NCI-H1436 (cell line): ENCODE measurements around the gene POLA1.

ENCODE experiments used
- DNase-seq: peaks from one replicate; lab custom pipeline; 2025; lab: John Stamatoyannopoulos, UW

POLA1 gene

DNA sequence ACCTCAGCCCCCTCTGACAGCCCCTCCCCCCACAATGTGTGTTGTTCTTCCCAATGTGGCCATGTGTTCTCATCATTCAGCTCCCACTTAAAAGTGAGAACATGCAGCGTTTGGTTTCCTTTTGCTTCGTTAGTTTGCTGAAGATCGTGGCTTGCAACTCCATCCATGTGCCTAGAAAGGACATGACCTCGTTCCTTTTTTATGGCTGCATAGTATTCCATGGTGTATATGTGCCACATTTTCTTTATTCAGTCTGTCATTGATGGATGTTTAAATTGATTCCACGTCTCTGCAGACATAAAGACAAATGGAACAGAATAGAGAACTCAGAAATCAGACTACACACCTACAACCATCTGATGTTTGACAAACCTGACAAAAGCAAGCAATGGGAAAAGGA, 276.1 kb downstream of the POLA1 start:
- no peak for DNase-seq

- no peak for DNase-seq
These were observed 285.4 kb downstream of the POLA1 start for GRCh38 chrX:24979081-24979480.

DNA sequence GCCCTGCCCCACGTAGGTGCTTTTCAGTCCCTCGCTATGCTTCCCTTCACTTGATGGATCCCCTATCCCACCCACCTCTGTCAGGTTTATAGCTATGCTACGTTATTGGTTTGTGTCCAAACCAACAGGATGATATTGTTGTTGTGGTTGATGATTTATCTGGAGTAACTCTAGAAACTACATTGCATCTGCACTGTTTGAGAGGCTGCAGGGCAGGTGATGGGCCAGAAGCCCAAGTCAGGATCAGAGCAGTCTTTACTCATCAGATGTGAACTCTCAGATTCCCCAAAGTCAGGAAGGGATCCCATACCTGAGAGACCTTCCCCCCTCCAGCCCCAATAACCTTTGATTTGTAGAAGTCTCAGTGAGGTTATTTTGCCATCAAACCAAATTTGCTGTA, 287.3 kb downstream of the POLA1 start:
- DNase-seq, result no peak

- no peak for DNase-seq
These were observed 288.7 kb downstream of the POLA1 start for GRCh38 chrX:24982306-24982965.

DNA sequence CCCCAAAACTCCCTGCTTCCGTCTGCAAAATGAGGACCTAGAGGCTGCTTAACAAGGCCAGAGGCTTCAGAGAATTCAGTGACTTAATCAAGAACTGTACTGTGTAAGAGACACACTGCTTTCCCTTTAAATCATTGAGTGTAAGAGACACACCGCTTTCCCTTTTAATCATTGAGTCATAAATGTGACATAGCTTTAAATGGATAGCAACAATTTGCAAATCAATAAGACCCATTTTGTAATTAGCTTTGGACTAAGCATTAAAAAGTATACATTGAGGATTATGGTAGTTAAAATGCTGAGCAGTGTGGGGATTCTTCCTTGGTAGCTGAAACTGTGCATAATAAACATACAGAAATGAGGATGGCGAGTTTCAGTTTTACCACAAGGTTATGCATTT, 290.2 kb downstream of the POLA1 start:
- no peak for DNase-seq

DNA sequence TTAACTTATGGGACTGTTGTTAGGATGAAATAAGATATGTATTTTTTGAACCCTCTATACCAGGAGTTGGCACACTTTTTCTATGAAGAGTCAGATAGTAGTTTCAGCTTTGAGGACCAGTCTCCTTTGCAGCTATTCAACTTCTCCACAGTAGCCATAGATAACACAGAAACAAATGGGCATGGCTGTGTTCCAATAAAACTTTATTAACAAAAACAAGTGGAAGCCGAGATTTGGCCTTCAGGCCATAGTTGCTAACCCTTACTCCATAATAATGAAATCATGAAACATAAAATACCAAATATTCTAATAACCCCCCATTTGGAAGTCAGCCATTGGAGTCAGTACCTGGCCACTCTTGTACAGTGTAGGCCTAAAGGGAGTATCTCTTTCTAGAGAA, 291.4 kb downstream of the POLA1 start:
- no peak for DNase-seq

DNA sequence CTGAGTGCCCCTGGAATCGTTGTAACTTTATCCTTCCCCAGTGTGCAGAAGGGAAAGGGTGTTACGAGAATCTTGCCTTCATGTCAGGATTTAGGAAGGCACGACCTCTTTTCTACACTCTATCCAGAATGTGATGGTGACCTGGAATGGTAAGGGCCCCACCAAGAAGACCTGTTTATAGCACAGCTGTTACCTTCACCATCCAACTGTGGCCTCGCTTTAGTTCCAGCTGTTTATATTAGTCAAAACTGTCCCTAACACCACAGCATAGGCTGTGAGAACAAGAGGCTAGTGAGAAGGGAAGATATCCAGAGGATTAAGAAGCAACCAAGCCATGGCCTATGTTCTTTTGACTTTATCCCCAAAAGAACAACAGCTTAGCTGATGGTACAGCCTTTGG, 294.0 kb downstream of the POLA1 start:
- no peak for DNase-seq

DNA sequence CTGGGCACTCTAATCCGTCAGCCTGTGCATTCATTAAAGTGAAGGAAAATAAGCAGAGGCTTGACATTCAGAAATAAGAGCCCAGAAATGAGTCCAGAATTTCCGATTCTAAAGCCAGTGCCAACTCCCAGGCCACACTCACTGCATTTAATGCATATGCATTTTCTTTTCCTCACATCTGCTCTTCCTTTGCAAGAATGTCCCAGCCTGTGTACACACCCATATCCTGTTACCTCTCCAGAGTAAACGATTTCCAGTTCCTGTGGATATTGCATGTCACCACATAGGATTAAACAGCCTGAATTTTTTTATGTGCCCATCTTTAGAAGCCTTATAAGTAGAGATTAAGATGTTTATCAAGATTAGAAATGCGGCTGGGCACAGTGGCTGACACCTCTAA, 294.6 kb downstream of the POLA1 start:
- no peak for DNase-seq

GRCh38 chrX:24990535-24990934, 296.8 kb downstream of the POLA1 start:
- DNase-seq, result peak; percentile 44

DNA sequence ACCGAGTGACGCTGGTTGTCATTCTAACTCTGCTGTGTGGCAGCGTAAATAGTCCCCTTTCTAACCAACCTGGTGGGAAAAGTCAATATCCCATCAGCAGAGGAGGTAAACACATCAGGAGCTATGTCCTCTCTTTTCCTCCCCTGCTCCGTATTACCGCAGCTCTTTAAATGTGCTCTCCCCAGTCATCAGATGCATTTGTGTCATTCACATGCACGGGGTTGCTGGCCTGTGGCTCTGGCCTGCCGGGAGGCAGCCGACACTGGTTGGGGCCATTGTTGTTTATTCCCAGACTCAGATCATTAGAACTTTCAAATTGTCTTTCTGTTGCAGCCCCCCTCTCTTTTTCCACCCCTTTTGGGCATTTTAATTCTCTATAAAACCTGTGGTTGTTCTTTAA, 300.2 kb downstream of the POLA1 start:
- DNase-seq, result no peak

DNA sequence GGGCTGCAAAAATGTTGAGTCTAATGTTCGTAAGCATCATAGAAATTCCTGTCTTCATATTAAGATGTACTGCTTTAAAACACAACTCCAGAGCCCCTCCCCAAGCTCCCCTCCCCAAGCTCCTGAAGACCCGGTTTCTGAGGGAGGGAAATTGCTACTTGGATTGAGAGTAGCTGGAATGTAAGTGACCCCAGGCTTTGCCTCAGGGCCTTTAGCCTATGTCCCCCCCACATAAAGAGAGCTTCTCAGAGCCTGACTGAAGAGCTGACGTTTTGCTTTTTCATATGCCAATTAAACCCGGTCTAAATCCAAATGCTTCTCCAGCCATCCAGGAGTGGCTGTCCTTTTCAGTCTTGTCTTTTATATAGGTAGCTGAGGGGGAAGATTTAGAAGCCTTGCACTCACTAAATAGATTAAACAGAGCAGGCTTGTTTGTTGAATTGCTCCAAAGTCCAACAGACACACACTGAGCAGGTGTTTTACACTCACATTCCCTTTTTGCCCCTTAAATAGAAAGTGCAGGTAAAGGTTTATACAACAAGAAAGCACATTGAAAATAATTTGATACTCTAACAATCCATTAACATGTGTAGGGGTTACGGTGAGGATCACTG, 302.5 kb downstream of the POLA1 start:
- DNase-seq, result no peak

- DNase-seq, result no peak
These were observed 305.8 kb downstream of the POLA1 start for GRCh38 chrX:24999511-24999910.

DNA sequence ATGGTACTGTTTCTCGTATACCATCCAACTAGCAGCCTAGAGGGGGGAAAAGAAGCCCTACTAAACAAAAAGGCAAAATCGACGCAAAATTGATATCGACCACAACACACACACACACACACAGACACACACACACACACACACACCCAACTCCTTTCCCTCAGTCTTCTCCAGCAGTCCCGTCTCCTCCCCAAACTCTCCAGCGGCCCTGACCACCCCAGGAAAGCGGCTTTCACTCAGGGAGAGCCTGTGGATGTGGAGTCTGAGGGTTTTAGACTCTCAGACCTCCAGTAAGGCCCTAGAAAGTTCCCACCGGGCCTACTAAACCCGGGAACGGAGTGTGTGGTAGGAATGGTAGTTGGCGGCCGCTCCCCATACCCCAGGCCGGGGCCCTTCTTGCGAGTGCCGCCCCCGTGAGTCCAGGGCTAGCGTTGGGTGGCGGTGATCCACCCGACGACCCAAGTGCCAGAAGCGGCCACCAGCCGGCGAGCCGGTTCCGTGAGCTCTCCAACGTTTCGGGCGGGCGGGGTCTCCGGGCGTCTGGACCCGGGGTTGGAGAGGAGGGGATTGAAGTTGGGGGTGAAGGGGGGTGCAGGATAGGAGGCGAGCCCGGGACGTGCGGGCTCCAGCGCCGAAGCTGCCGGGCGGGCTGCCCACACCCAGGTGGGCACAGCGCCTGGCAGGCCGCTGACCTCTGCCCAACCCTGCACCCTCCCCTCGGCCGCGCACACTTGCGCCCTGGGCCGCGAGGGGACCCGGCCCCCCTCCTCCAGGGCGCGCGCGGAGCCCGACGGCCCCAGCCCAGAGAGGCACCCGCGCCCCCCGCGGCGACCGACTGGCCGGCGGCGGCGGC, 308.3 kb downstream of the POLA1 start:
- DNase-seq, result no peak

GRCh38 chrX:25002661-25003020, 308.9 kb downstream of the POLA1 start:
- no peak for DNase-seq

- DNase-seq, result no peak
These were observed 309.5 kb downstream of the POLA1 start for GRCh38 chrX:25003066-25003849.

DNA sequence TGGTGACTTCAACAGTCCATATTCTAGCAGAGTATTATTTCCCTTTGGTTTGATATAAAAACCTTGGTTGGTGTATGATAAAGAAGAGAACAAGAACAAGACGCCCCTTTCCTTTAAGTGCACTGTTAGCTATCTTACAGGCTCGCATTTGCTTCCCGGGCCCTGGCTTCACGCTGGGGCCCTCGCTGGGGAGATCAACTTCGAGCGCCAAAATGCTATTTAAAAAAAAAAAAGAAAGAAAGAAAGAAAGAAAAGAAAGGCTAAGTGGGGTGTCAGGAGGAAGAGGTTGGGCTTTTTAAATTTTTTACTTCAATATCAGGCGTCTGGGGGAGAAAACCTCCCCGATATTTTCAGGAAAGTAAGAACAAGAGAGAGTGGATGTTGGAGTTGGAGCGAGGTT, 310.3 kb downstream of the POLA1 start:
- no peak for DNase-seq

GRCh38 chrX:25004485-25005032, 310.8 kb downstream of the POLA1 start:
- DNase-seq, result no peak

DNA sequence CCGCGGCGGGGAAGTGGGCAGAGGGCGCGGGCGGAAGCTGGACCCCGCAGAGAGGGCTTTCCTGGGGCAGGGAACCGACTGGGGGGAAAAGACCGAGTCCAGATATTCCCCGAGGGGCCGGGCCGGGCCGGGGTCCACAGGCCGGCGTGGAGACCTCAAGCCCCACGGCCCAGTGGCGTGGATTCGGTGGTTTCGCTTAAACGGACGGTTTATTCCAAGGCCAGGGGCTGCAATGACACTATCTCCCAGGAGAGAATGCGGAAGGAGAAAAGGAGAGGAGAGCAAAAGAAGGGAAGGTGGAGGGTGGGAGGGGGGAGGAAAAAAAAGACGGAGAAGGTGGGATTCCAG, 311.3 kb downstream of the POLA1 start:
- no peak for DNase-seq

GRCh38 chrX:25005382-25006185, 311.9 kb downstream of the POLA1 start:
- no peak for DNase-seq

- DNase-seq, result no peak
These were observed 312.9 kb downstream of the POLA1 start for GRCh38 chrX:25006586-25007058.
